Fibroblast of lung (primary cell): ENCODE results near the gene CHST8. TPM values are rescaled to one million over a fixed set of nuclear protein-coding genes. Genes with fewer than 3 reads are reported as not detected.

Source experiments
- DNase-seq, 2 donors: peaks; one replicate each; pipeline versions ENCODE4 v3.0.0 to v3.0.0-alpha.2; 2010; ENCODE audit warnings: low read depth in 2 of 2
- H2AFZ ChIP-seq: 2 replicates; pipeline ENCODE4 v1.5.1; 2012; ENCODE audit warnings: low read length, control low read depth, inconsistent platforms
- H3K27ac ChIP-seq: 2 replicates; pipeline ENCODE4 v1.5.1; 2011; ENCODE audit warnings: low read length, control low read depth; ENCODE audit not compliant: insufficient read depth
- H3K27me3 ChIP-seq: 2 replicates; pipeline ENCODE4 v1.5.1; 2011; ENCODE audit warnings: mild to moderate bottlenecking, low read length; ENCODE audit not compliant: control insufficient read depth, insufficient read depth
- H3K36me3 ChIP-seq: 2 replicates; pipeline ENCODE4 v1.5.1; 2011; ENCODE audit warnings: low read length; ENCODE audit not compliant: control insufficient read depth, insufficient read depth
- H3K4me1 ChIP-seq: 2 replicates; pipeline ENCODE4 v1.5.1; 2011; ENCODE audit warnings: low read length; ENCODE audit not compliant: control insufficient read depth, insufficient read depth; ENCODE audit errors: extremely low read depth
- H3K4me2 ChIP-seq: 2 replicates; pipeline ENCODE4 v1.5.1; 2011; ENCODE audit warnings: low read length, control low read depth; ENCODE audit not compliant: insufficient read depth; ENCODE audit errors: extremely low read depth
- H3K4me3 ChIP-seq, 4 experiments: fragments of 200-600 bp in 1 of 4; sonication (generic) in 1 of 4; replicated peaks in 1 of 4; 2 replicates each; pipeline ENCODE4 v1.5.1; 2011 to 2016; ENCODE audit warnings: low read length in 4 of 4, low read depth in 3 of 4, mild to moderate bottlenecking in 3 of 4, control low read depth in 2 of 4, inconsistent platforms in 1 of 4, mixed read lengths in 1 of 4; ENCODE audit not compliant: insufficient read depth in 1 of 4; ENCODE audit errors: control extremely low read depth in 1 of 4
- H3K79me2 ChIP-seq: 2 replicates; pipeline ENCODE4 v1.5.1; 2012; ENCODE audit warnings: mild to moderate bottlenecking, low read length, inconsistent platforms; ENCODE audit not compliant: control insufficient read depth, insufficient read depth
- H3K9ac ChIP-seq: 2 replicates; pipeline ENCODE4 v1.5.1; 2011; ENCODE audit warnings: mild to moderate bottlenecking, low read length, control low read depth; ENCODE audit not compliant: insufficient read depth
- H3K9me3 ChIP-seq: 2 replicates; pipeline ENCODE4 v1.5.1; 2012; ENCODE audit warnings: low read depth, low read length; ENCODE audit not compliant: control insufficient read depth, insufficient read depth
- H4K20me1 ChIP-seq: 2 replicates; pipeline ENCODE4 v1.5.1; 2011; ENCODE audit warnings: low read length; ENCODE audit not compliant: control insufficient read depth, insufficient read depth; ENCODE audit errors: extremely low read depth
- EZH2 ChIP-seq: IDR thresholded peaks from 2 replicates; pipeline ENCODE4 v1.5.1; 2012; ENCODE audit warnings: low read length, control low read depth, mild to moderate bottlenecking; ENCODE audit errors: missing control alignments
- polyA plus RNA-seq, 2 donors: library from polyadenylated mRNA; depleted of rRNA in 1 of 2; stranded (reverse) in 1 of 2; unstranded in 1 of 2; fragments of >200 nt; gene quantifications; 2 replicates each; pipeline ENCODE4 v1.2.1, GENCODE V29; 2011 to 2012; ENCODE audit warnings: missing spikeins in 1 of 2
- total RNA-seq: library from RNA; depleted of rRNA; stranded (reverse); fragments of >200 nt; gene quantifications from 2 replicates; pipeline ENCODE4 v1.2.1, GENCODE V29; 2014
- TF ChIP-seq, protein P1 (sequence below), 2 donors: IDR thresholded peaks in 1 of 2; conservative IDR thresholded peaks in 1 of 2; 1 replicate in 1 of 2; 2 replicates in 1 of 2; pipeline ENCODE4 v1.5.1; 2011 to 2012; ENCODE audit warnings: low read length in 2 of 2, control low read depth in 1 of 2, inconsistent platforms in 1 of 2, low read depth in 1 of 2, mild to moderate bottlenecking in 1 of 2

CHST8 gene
- total and polyA plus RNA-seq, 2 donors (not counting 1 experiment from before 2014, with no cell fraction given), result not detected

- H3K9me3 ChIP-seq, result no peaks in the 10 kb centered on the region
- no peak overlapping the region for H3K27ac ChIP-seq
- H3K4me1 ChIP-seq, result no peaks in the 10 kb centered on the region
- no peak overlapping the region for H3K4me3 ChIP-seq
- no peak overlapping the region for H3K4me2 ChIP-seq
- no peaks in the 10 kb centered on the region for H4K20me1 ChIP-seq
- H3K9ac ChIP-seq, result no peak overlapping the region
- H3K36me3 ChIP-seq, result no peaks in the 10 kb centered on the region
- DNase-seq, result no peak
- H3K27me3 ChIP-seq, result no peaks in the 10 kb centered on the region
- H2AFZ ChIP-seq, result no peak overlapping the region
- no peaks in the 10 kb centered on the region for H3K79me2 ChIP-seq
- TF ChIP-seq, protein P1, sequence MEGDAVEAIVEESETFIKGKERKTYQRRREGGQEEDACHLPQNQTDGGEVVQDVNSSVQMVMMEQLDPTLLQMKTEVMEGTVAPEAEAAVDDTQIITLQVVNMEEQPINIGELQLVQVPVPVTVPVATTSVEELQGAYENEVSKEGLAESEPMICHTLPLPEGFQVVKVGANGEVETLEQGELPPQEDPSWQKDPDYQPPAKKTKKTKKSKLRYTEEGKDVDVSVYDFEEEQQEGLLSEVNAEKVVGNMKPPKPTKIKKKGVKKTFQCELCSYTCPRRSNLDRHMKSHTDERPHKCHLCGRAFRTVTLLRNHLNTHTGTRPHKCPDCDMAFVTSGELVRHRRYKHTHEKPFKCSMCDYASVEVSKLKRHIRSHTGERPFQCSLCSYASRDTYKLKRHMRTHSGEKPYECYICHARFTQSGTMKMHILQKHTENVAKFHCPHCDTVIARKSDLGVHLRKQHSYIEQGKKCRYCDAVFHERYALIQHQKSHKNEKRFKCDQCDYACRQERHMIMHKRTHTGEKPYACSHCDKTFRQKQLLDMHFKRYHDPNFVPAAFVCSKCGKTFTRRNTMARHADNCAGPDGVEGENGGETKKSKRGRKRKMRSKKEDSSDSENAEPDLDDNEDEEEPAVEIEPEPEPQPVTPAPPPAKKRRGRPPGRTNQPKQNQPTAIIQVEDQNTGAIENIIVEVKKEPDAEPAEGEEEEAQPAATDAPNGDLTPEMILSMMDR (conservative IDR thresholded peaks at IDR 0.05 in 1 of 2, IDR thresholded peaks at IDR 0.05 in 1 of 2; ENCODE audit: low read depth in 1 of 2, low read length in 2 of 2), result no peak
- TF ChIP-seq EZH2, result no peak
These were observed 55.4 kb downstream of the CHST8 start for GRCh38 chr19:33676999-33677665.

DNA sequence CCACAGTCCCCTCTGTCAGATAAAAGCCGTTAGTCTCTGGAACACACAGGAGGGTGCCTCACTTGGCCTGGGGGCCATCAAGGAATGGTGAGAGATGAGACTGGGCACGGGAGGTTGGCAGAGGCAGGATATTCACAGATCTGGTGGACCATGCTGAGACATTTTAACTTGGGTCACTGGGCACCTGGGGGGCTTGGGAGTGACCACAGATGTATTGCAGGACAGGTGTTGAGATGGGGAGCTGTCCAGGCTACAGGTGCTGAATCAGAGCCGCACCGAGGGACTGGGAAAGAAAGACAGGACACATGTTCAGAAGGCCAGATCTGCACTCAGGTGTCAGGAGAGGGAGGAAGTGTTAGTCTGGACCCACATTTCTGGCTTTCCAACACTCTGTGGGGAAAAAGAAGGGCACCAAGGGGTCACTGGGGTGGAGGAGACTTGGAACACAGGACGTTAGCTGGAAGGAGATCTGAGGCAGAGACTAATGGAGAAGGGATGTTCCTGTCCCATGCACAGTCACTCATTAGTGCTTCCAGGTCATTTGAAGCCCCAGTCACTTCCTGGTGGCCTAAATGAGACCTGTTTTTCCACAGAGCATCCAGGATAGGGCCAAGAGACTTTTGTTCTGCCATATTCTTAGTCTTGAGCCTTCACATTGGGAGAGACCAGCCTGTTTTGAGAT is 56.1 kb downstream of the CHST8 start:
- Histone ChIP-seq H3K27ac (no peak overlapping the region), H3K36me3 (no peaks in the 10 kb centered on the region), H3K4me3 (no peak overlapping the region), H3K4me1 (no peaks in the 10 kb centered on the region), H2AFZ (no peak overlapping the region), H4K20me1 (no peaks in the 10 kb centered on the region), H3K9ac (no peak overlapping the region), H3K9me3 (no peaks in the 10 kb centered on the region), H3K27me3 (no peaks in the 10 kb centered on the region), H3K79me2 (no peaks in the 10 kb centered on the region), H3K4me2 (no peak overlapping the region)
- TF ChIP-seq, protein P1 (conservative IDR thresholded peaks at IDR 0.05 in 1 of 2, IDR thresholded peaks at IDR 0.05 in 1 of 2; ENCODE audit: low read depth in 1 of 2, low read length in 2 of 2), result no peak
- no peak for TF ChIP-seq EZH2
- no peak for DNase-seq

GRCh38 chr19:33678796-33679585 is 57.2 kb downstream of the CHST8 start:
- no peak for DNase-seq
- H3K4me2 ChIP-seq, result no peak overlapping the region
- H3K27ac ChIP-seq, result no peak overlapping the region
- no peaks in the 10 kb centered on the region for H3K79me2 ChIP-seq
- no peaks in the 10 kb centered on the region for H4K20me1 ChIP-seq
- no peak overlapping the region for H3K4me3 ChIP-seq
- H3K9ac ChIP-seq, result no peak overlapping the region
- no peak overlapping the region for H2AFZ ChIP-seq
- TF ChIP-seq EZH2, result no peak
- TF ChIP-seq, protein P1 (conservative IDR thresholded peaks at IDR 0.05 in 1 of 2, IDR thresholded peaks at IDR 0.05 in 1 of 2; ENCODE audit: low read depth in 1 of 2, low read length in 2 of 2), result no peak
- H3K36me3 ChIP-seq, result no peaks in the 10 kb centered on the region
- no peaks in the 10 kb centered on the region for H3K4me1 ChIP-seq
- H3K9me3 ChIP-seq, result no peaks in the 10 kb centered on the region
- no peaks in the 10 kb centered on the region for H3K27me3 ChIP-seq
